Peyer's patch (tissue), 4 donors: ENCODE data around the gene GNL3.

Experiments used
- CTCF ChIP-seq, 6 experiments: fragments of 450-650 bp in 4 of 6; fragments of 200-600 bp in 2 of 6; sonication (generic) in 1 of 6; IDR thresholded peaks; one replicate each; pipeline ENCODE4 v1.5.1; 2017 to 2019; ENCODE audit warnings: antibody characterized with exemption in 6 of 6, mild to moderate bottlenecking in 3 of 6, moderate library complexity in 1 of 6
- POLR2A ChIP-seq, 2 donors: fragments of 450-650 bp; IDR thresholded peaks; one replicate each; pipeline ENCODE4 v1.5.1; 2017; ENCODE audit warnings: antibody characterized with exemption in 2 of 2, mild to moderate bottlenecking in 2 of 2, moderate library complexity in 2 of 2

- TF ChIP-seq CTCF (IDR thresholded peaks at IDR 0.05) = no peak
- no peak for TF ChIP-seq POLR2A (IDR thresholded peaks at IDR 0.05)
Observed at GRCh38 chr3:52714335-52715302, 28.8 kb downstream of the GNL3 start.
